AG04450 (cell line): ENCODE data around the gene TGM1. TPM values are rescaled to one million over a fixed set of nuclear protein-coding genes. Genes with fewer than 3 reads are reported as not detected.

Experiments
- CTCF ChIA-PET: fragments of 300-600, 350-600 bp; formaldehyde crosslinking; extraction: SDS; loops from one replicate; lab custom pipeline; 2022; ENCODE audit warnings: antibody characterized with exemption, inconsistent platforms; lab: Charles Lee
- POLR2A ChIA-PET: fragments of 350-600 bp; formaldehyde crosslinking; extraction: SDS; loops from one replicate; lab custom pipeline; 2021; ENCODE audit warnings: antibody characterized with exemption, inconsistent platforms; lab: Yijun Ruan, JAX
- DNase-seq: peaks from one replicate; pipeline ENCODE4 v3.0.0-alpha.2; 2011; ENCODE audit warnings: low read depth, low spot score
- H3K27ac ChIP-seq: one replicate; pipeline ENCODE4 v1.5.1; 2012; ENCODE audit warnings: low read depth, low read length, control low read depth
- H3K27me3 ChIP-seq: one replicate; pipeline ENCODE4 v1.6.0; 2012; ENCODE audit warnings: low read length; ENCODE audit not compliant: control insufficient read depth, insufficient read depth
- H3K4me3 ChIP-seq: 2 replicates; pipeline ENCODE4 v1.5.1; 2011; ENCODE audit warnings: mild to moderate bottlenecking, low read depth, low read length, control low read depth
- H3K9me3 ChIP-seq: 2 replicates; pipeline ENCODE4 v1.5.1; 2012; ENCODE audit warnings: low read length; ENCODE audit not compliant: control insufficient read depth, insufficient read depth
- CTCF ChIP-seq: IDR thresholded peaks from 2 replicates; pipeline ENCODE4 v1.5.1; 2011; ENCODE audit warnings: low read depth, low read length, control low read depth, inconsistent platforms
- polyA plus RNA-seq: library from polyadenylated mRNA; depleted of rRNA; stranded (reverse); fragments of >200 nt; gene quantifications from 2 replicates; pipeline ENCODE4 v1.2.3, GENCODE V29; 2011

Gene TGM1
- polyA plus RNA-seq, 1 experiment, result 0.97 TPM

DNA sequence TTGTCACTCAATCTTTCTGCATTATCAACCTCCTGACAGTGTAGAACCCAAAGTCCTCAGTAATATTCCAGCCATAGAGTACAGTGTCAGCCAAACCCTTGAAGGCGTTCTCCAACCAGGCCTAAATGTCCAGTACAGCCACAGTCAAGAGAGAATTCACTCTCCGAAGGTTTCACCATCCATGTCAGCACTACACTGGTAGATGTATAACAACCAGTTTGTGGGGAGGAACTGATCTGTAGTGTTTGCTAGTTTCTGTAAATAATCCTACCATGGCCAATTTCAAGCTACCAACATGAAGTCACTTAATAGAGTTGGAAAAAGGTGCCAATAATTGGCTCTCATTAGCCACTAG is 46.7 kb downstream of the TGM1 start:
- ChIA-PET POLR2A (interaction anchor here (0.8 to 1.6 kb wide), 7 partner anchors 15 to 84 kb away, joined by 3 to 9 read pairs (median 4); partner anchors contain the start of genes RABGGTA and TINF2), CTCF (interaction anchor here (0.9 to 1.8 kb wide), 3 partner anchors 11 to 81 kb away, joined by 3 to 15 read pairs (median 3); no protein-coding TSS in a partner anchor)

DNA sequence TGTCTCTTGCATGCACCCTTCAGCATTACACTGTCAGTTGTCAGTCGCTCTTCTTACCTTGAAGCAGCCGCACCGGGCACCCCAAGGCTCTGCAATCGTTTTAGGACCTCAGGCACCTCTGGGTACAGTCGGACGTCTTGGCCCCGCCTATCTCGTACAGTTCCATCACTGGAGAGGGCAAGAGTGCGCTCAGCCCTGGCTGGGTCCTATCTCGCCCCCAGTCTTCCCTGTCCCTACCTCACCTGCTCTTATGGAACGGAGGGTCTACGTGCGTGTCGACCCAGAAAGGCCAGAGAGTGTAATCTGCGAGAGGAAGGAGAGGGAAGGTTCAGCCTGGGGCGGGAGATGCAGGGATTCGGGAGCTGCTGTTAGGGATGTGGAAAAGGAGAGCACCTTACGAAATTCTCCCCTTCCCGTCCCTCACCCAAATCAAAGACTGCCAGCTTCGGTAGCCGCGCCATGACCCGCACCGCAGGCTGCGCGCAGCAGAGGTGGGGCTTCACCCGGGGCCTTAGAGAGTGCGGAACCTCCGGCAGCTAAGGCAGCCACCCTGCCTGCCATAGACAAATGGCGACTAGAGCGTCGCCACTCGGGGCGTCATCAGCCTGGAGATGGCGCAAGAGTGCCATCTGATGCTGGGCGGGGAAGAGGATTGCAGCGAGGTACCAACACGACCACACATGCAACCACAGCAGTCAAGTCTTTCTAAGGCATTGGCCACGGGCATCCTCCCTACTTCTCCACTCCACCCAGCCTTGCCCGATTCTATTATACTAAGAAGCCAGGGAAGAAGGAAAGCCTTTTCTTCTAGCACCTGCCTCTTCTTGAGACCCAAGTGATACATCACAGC is 47.3 kb downstream of the TGM1 start, which contains the start of gene MDP1:
MDP1 (minus strand) TSS at position 572 of the 850 bp plus-strand sequence; CDS start at position 461, 111 bp downstream.
- DNase-seq, result peak; percentile 43
- ChIA-PET CTCF (interaction anchor here (0.7 to 1.8 kb wide), 5 partner anchors 12 to 156 kb away, joined by 3 to 15 read pairs (median 5); no protein-coding TSS in a partner anchor), POLR2A (interaction anchor here (0.8 to 1.6 kb wide), 7 partner anchors 15 to 85 kb away, joined by 3 to 9 read pairs (median 4); partner anchors contain the start of genes RABGGTA and TINF2)
- no peaks in the 10 kb centered on the region; the same call in 1 of the 2 replicates for H3K9me3 ChIP-seq
- peak within 1 kb of the TSS; percentile 84 for H3K27ac ChIP-seq
- TF ChIP-seq CTCF, result peak; percentile 41
- H3K27me3 ChIP-seq, result no peaks in the 10 kb centered on the region
- H3K4me3 ChIP-seq, result peak within 1 kb of the TSS; percentile 79

More for the DNA sequence above, 46.7 kb downstream of the TGM1 start:
- Histone ChIP-seq H3K9me3 (no peaks in the 10 kb centered on the region; the same call in 1 of the 2 replicates), H3K4me3 (peak overlapping the region; percentile 79), H3K27me3 (no peaks in the 10 kb centered on the region), H3K27ac (peak overlapping the region; percentile 84)
- TF ChIP-seq CTCF, result no peak
- DNase-seq, result no peak

GRCh38 chr14:24213866-24214662 is 48.9 kb downstream of the TGM1 start:
- TF ChIP-seq CTCF, result no peak
- Histone ChIP-seq H3K9me3 (no peaks in the 10 kb centered on the region; the same call in 1 of the 2 replicates), H3K27me3 (no peaks in the 10 kb centered on the region), H3K4me3 (peak overlapping the region; percentile 83), H3K27ac (peak overlapping the region; percentile 98)
- no peak for DNase-seq
- ChIA-PET POLR2A (interaction anchor here (0.5 to 2.1 kb wide), 14 partner anchors 11 to 100 kb away, joined by 3 to 12 read pairs (median 6); partner anchors contain the start of genes DCAF11, IPO4, IRF9 and NRL), CTCF (interaction anchor here (0.6 to 2.3 kb wide), 9 partner anchors 8 to 1145 kb away, joined by 3 to 9 read pairs (median 6); partner anchors contain the start of genes CIDEB and IRF9)

DNA sequence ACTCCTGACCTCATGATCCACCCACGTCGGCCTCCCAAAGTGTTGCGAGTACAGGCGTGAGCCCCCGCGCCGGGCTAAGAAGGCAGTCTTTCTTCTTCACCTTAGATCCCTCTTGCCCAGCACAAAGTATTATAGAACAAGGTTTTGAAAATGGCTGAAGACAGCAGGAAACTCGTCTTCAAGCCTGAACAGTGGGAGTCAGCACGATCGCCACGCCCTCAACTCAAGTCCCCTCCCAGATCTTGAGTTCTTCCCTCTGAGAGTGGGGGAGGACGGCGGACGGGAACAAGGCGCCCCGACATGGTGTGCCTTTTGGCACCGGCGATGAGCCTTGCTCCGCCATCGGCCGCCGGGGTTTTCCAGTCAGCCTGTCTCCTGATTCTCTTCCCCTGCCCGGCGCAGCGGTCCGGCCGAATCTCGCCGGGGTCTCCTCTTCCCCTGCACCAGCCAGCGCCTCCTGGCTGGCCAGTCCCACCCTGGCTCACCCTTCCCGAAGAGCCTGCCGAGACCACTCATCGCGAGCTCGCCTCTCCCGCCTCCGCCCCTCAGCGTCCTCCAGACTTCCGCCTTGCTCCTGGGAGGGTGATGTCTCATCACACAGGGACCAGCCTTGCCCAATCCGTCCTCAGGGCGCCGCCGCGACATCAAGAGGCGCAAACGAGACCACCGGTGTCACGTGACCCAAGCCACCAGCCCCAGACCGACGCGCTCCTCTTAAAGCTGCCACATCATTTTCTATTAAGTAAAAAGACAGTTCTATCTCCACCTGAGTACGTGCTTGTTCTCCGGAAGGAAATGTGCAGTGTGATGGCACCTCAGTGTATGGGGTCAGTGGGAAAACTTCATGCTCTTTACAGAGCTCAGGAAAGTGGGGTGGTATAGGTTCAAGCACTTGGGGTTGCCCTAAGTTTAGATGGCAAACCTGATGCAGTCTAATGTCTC is 49.8 kb downstream of the TGM1 start, which contains the start of gene CHMP4A:
CHMP4A (minus strand) TSS at position 565 of the 942 bp plus-strand sequence; CDS start at position 516, 49 bp downstream.
- H3K4me3 ChIP-seq, result peak within 1 kb of the TSS; percentile 83
- peak; percentile 33 for TF ChIP-seq CTCF
- ChIA-PET POLR2A (interaction anchor here (0.5 to 2.1 kb wide), 16 partner anchors 11 to 99 kb away, joined by 3 to 12 read pairs (median 6); partner anchors contain the start of genes DCAF11, IPO4, IRF9 and NRL), CTCF (interaction anchor here (0.6 to 2.3 kb wide), 8 partner anchors 8 to 1144 kb away, joined by 3 to 9 read pairs (median 5); partner anchors contain the start of genes CIDEB and IRF9)
- DNase-seq, result peak; percentile 95
- no peaks in the 10 kb centered on the region for H3K27me3 ChIP-seq
- no peaks in the 10 kb centered on the region; the same call in 1 of the 2 replicates for H3K9me3 ChIP-seq
- peak within 1 kb of the TSS; percentile 98 for H3K27ac ChIP-seq
